Measurements from ENCODE around the gene ERCC6L.

ERCC6L gene

GRCh38 chrX:72208126-72208800 lies 30.6 kb downstream of the ERCC6L start:
- Histone ChIP-seq H3K27me3 (ENCODE audit: insufficient read depth, poor library complexity, severe bottlenecking) (no peaks in the 10 kb centered on the region), H3K27ac (replicated peaks) (no peak overlapping the region), H3K4me3 (replicated peaks; ENCODE audit: insufficient read depth, low read length) (no peak overlapping the region)
- TF ChIP-seq REST (IDR thresholded peaks at IDR 0.05; ENCODE audit: insufficient replicate concordance, low read depth) (no peak), GABPA (IDR thresholded peaks at IDR 0.05; ENCODE audit: low read depth) (no peak), POLR2AphosphoS5 (IDR thresholded peaks at IDR 0.05; ENCODE audit: low read depth) (no peak), CTCF (IDR thresholded peaks at IDR 0.05; ENCODE audit: insufficient read depth, low read length) (no peak), SPI1 (IDR thresholded peaks at IDR 0.05; ENCODE audit: borderline replicate concordance, low read depth) (no peak)
- no peak for DNase-seq (ENCODE audit: low read depth in 1 of 2, low spot score in 1 of 2)

GRCh38 chrX:72207366-72207765 lies 31.5 kb downstream of the ERCC6L start:
- Histone ChIP-seq H3K4me3 (replicated peaks; ENCODE audit: insufficient read depth, low read length) (no peak overlapping the region), H3K27me3 (ENCODE audit: insufficient read depth, poor library complexity, severe bottlenecking) (no peaks in the 10 kb centered on the region), H3K27ac (replicated peaks) (no peak overlapping the region)
- TF ChIP-seq GABPA (IDR thresholded peaks at IDR 0.05; ENCODE audit: low read depth) (no peak), REST (IDR thresholded peaks at IDR 0.05; ENCODE audit: insufficient replicate concordance, low read depth) (no peak), CTCF (IDR thresholded peaks at IDR 0.05; ENCODE audit: insufficient read depth, low read length) (no peak)
- no peak for DNase-seq (ENCODE audit: low read depth in 1 of 2, low spot score in 1 of 2)

- DNase-seq (ENCODE audit: low read depth in 1 of 2, low spot score in 1 of 2) = no peak
- Histone ChIP-seq H3K27ac (replicated peaks) (no peak overlapping the region), H3K27me3 (ENCODE audit: insufficient read depth, poor library complexity, severe bottlenecking) (no peaks in the 10 kb centered on the region), H3K4me3 (replicated peaks; ENCODE audit: insufficient read depth, low read length) (no peak overlapping the region)
- TF ChIP-seq REST (IDR thresholded peaks at IDR 0.05; ENCODE audit: insufficient replicate concordance, low read depth) = no peak
- TF ChIP-seq CTCF (IDR thresholded peaks at IDR 0.05; ENCODE audit: insufficient read depth, low read length) = no peak
- TF ChIP-seq SPI1 (IDR thresholded peaks at IDR 0.05; ENCODE audit: borderline replicate concordance, low read depth) = no peak
- no peak for TF ChIP-seq GABPA (IDR thresholded peaks at IDR 0.05; ENCODE audit: low read depth)
- TF ChIP-seq POLR2AphosphoS5 (IDR thresholded peaks at IDR 0.05; ENCODE audit: low read depth) = no peak
Observed at GRCh38 chrX:72205706-72206105, 33.1 kb downstream of the ERCC6L start.
